NCI-H2029 treated with DMSO at 0.1 percent for 48 hours (cell line): ENCODE measurements around the gene PLCB1.

Source experiments
- DNase-seq: peaks from one replicate; lab custom pipeline; 2025; lab: John Stamatoyannopoulos, UW

PLCB1 gene

DNA sequence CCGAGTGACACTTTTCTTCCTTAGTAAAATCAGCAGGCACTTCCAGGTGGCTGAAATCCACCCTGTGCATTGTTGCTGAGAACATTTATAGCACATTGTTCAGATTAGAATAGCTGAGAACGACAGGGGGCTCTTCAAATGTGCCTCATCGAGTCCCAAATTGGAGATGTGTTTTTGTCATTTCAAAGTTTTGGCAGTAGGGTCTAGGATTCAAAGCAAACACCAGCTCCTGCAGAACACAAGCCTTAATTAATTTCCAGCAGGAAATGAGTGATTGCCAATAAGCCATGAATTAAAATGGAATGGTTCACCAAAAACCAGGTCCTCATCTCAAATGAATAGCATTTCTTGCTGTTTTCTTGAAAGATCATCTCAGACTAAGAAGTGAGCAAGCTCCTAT lies 171.6 kb downstream of the PLCB1 start:
- no peak for DNase-seq

DNA sequence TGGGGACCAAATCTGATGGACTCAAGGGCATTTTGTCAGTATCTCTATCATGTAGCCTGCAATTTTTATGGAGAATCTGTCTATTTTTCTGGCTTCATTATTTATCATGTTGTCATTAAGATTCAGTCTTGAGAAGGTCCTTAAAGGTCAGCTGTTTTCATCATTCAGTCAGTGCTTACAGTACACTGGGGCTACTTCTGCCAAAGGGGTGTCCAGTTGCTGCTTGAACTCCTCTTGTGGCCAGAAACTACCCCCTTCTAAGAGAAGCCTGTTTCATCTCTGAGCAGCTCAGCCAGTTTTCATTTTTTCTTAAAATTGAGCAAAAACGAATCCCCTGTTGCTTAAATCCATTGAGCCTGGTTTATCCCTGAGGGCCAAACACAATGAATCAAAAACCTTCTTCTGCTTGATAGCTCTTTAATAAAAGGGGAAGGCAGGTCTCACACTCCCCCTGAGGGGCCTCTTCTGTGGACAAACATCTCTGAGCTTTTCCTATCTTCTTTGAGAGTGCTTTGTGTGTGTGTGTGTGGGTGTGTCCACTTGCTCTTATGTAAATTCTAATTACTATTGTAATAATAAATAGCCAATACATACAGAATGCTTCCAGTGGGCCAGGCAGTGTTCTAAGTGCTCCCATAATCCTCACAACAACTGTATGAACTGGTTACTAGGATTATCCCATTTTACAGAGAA lies 172.2 kb downstream of the PLCB1 start:
- no peak for DNase-seq

DNA sequence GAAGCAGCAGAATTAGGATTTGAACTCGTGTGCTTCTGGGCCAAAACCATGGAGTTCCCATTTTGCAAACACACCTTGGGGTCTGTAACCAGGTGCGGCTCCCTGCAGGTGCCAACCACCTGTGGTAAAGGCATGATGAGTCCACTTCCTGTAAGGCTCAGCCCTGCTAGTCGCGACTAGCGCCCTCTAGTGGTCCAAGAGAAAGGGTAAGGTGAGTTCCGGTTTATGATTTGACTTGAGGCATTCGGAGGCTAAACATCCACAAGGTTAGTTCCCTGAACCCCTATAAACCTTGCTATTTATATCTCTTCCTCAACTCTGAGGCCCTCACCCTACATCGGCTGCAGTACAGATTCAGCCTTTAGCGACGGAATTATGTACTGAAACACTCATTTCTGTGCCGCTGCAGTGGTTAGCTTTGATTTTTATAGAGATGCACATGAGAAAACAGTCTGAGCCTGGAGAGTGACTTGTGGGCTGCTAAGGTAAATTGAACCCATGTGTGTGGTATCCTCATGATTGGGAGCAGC lies 173.4 kb downstream of the PLCB1 start:
- peak; percentile 28 for DNase-seq

DNA sequence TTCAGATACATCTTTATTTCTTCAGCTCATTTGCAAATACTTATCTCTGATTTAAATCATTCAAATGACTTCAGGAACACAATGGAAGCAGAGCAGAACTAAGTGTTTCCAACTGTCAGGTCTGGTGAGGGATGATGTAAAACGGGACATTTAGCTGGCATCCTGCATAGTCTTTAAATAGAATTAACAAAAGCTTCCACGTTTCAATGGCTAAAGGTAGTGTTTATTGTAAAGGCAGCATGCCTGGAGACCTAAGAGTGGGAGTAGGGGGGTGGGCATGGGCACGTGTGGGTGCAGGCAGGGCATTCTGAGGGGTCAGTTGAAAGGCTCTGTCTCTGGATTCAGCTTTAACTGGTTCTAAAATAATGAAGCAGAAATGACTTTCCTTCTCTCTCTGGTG lies 174.9 kb downstream of the PLCB1 start:
- no peak for DNase-seq

DNA sequence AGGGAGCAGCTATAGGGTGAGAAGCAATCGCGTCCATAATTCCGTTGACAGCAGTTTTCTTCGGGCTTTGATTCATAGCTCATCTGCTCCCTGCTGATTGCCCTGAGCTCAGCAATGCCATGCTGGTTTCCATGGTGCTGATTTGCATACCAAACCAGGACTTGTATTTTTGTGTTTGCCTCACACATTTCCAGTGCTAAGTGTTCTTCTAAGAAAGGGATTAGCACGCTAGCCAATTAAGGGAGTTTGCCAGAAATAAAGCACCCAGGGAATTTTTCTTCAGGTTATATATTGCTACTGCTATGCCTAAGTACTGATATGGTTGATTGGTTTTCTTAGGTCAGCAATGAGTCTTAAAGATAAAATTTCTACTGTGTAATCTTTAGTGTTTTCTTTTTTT lies 177.6 kb downstream of the PLCB1 start:
- DNase-seq: no peak

DNA sequence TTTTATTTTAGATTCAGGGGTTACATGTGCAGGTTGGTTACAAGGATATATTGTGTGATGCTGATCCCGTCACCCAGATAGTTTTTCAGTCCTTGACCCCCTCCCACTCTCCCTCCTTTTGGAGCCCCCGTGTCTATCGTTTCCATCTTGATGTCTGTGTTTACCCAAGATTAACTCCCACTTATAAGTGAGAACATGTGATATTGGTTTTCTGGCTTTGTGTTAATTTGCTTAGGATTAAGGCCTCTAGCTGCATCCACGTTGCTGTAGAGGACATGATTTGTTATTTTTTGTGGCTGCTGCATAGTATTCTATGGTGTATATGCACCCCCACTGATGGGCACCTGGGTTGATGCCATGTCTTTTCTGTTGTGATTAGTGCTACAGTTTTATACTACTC lies 178.6 kb downstream of the PLCB1 start:
- no peak for DNase-seq

DNA sequence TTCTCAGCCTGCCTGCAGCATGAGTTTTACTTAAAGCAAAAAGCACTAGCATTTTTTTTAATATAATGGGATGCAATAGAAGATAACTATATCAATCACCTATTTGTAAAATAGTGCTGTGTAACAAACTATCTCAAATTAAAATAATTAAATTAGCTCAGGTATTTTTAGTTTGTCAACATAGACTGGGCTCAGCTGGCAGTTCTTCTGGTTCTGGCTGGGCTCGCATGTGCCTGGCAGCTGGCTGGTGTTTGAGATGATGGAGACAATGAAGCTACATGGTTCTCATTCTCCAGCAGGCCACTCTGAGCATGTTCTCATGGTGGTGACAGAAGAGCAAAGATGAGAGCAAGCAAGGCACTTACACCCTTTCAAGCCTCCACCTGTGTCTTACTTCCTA lies 181.0 kb downstream of the PLCB1 start:
- DNase-seq: no peak

DNA sequence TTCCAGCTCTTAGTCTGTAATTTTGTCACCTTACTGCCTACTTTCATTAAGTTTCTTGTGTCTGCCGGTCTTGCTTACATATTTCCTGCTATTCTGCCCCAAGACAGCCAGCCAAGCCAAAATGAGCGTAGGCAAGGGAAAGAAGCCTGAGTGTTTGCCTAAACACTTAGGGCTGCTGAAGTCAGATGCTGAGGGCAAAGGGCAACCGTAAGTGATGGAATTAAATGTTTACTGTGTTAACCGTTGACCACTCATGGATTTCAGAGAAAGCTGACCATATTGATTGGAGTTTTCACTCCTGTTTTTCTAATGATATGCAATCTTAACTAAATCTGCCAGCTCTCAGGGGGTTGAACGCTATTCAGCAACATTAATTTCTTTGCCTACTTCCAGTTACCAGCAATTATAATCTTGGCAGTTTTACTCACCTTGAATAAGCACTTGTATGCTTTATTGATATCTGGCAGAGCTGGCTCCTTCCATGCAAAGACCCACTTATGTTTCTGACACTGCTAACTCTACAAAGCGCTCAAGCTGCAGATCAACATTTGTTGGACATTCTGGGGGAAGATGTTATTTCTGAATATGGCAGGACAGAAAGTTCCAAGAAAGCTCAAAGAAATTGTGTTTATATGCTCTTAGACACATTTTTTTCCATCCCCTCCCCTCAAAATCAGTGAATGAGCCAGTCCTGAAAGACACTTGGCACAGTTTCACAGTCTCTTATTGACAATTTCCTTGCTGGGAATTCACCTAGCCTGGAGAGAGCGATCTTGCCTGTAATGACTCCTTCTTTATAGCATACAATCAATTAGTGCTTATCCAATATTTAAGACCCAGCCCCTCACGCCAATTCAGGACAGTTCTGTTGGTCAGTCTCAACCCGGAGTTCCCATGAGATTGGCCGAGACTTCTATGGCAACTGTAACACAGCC lies 183.8 kb downstream of the PLCB1 start:
- DNase-seq: peak; percentile 53

DNA sequence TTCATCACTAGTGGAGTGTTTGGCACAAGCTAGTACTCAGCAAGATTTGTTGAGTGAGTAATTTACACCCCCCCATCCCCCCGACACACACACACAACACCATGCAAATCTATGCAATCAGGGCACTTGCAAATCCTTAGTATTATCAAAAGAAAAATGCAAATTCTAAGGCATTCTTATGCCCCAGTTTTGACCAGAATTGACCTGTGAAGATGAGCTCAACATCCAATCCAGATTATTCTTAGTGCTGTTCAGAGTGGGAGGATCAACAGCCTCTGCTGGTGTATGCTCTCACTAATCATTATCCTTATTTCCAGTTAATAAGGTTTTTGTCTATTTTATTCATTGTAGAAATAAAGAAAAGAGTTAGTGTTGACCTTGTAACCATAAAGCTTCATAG lies 185.4 kb downstream of the PLCB1 start:
- DNase-seq: no peak

DNA sequence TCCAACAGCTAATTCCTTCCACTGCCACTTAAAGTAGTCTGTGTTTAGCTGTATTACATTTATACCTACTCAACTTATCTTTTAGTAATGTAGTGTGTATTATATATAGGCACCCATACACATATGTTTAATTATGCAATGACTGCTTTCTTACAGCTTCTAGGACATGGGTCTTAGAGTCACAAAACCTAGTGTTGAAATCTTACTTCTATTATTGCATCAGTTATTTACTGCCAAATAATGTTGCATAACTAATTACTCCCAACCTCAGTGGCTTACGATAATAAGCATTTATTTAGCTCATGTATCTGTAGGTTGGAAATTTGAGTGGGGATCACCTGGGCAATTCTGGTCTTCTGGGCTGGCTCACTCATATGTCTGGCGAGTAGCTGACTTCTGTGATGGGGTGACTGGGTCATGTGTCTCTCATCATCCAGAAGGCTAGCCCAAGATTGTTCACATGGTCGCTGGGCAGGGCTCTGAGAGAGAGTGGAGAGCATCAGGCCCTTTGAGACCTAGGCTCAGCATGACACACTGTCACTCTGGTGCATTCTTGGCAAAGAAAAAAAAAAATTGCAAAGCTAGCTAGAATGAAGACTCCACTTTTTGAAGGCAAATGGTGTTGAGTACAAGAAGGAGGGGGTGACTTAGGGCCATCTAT lies 187.0 kb downstream of the PLCB1 start:
- no peak for DNase-seq

DNA sequence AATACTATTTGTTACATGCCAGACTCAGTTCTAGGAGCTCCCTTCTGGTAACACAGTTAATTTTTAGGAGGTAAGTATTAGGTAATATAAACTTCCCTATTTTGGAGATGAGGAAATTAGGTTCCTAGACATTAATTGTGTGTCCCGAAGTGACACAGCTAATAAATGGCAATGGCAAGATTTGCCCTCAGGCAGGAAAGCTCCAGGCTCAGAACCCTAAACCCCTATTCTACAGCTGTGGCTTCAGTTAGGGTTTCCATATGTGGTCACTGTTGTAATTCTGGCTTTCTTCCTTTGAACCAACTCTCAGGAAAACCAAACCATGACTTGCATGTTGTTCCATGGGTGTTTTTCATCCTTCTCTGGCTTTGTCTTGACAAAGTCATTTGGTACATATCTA lies 188.2 kb downstream of the PLCB1 start:
- no peak for DNase-seq

DNA sequence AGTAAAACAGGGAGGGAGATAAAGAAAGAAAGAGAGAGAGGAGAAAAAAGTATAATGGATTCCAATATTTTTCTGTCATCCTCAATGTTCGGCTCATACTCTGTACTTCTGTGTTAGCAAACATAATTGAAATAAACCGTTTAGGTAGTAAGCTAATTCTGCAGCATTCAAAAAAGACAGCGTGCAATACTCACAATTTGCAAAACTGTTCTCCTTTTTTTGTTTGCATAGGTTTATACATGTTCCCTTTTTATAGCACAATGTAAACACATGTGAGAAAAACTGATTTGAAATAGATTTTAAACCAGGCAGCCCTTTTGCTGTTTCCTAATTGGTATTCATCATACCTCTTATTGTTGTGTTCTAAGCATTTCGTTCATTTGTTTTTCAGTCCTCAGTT lies 188.9 kb downstream of the PLCB1 start:
- DNase-seq: no peak

DNA sequence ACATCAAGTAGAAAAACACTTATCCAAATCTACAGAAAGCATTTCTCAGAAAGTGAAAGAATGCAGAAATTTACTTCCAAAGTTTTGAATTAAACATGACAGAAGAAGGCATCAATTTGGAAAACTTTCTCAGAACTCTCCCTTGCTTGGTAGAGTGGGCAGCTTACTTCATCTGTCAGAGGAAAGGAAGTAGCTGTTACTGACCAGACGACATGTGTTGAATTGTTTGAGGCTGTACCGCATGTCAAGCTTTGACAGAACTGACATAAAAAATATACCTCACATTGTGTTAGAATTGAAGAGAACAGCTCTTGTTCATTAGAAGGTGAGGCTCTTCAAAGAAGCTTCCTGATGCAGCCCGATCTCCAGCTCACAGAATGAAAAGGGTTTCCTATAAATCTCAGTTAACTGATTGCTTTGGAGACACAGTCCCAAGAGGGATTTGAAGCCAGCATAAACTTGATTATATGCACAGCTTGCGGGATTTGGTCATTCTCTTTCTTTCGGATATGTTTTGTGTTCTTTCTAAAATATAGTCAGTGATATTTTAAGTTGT lies 190.7 kb downstream of the PLCB1 start:
- no peak for DNase-seq

DNA sequence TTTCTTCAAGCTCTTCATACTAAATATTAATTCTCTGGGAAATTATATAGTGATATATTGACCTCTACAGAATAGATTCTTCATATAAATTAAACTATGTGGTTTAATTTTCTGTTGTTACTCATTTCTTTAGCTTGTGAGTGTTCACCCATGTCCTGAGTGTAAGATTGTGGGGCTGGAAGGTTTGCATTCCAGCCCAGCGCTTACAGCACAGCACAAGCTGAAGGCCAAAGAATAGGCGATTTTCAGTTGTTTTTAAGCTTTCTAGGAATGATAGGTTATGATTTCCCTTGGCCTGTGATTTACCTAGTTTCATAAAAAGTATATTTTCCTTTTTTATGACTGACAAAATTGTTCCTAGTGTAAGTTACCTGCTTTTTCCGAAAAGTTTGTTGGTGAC lies 194.1 kb downstream of the PLCB1 start:
- no peak for DNase-seq

DNA sequence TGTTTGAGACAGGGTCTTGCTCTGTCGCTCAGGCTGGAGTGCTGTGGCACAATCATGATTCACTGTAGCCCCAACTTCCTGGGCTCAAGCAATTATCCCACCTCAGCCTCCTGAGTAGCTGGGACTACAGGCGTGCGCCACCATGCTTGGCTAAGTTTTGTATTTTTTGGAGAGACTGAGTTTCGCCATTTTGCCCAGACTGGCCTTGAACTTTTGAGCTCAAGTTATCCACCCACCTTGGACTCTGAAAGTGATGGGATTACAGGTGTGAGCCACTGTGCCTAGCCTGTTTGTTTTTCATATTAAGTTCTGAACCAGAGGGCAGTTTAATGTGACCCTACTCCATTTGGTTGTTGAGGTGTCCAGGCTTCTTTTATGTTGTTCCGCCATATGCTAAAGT lies 194.8 kb downstream of the PLCB1 start:
- DNase-seq: no peak

DNA sequence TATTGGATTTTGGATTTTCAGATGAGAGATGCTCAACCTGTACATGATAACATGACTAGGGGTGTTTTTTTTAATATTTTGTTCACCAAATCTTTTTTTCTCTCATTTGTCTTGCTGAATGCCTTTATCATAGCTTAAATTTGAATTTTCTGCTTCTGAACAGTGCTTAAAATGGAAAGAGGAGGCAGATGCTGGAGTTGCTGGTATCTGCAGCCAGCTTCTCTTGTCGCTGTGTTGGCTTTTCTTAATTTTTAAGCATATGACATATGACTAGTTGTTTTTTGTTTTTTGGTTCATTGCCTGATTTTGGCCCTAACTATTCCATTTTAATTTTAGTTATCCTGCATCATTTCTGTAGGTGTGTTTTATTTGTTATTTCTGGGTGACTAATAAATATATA lies 196.1 kb downstream of the PLCB1 start:
- DNase-seq: no peak

DNA sequence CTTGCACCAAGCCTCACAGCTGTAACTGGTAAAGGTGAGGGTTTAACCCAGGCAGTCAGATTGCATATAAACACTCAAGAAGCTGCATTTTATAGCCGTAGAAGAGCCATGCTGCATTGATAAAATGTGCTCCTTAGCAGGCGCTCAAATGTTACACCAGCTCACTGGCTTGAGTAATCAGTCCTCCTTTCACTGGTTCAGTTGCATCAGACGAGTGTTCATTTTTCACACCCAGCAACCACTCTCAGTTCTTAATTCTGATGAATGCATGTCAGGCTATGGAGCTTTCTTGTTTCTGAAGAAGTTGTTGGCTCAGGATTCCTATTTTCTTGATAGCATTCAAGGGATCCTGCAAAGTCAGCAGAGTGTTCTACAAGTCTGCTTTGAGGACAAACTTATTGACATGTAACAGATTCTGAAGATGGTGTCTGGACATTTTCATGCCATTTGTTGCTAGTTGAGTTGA lies 198.3 kb downstream of the PLCB1 start:
- DNase-seq: no peak

DNA sequence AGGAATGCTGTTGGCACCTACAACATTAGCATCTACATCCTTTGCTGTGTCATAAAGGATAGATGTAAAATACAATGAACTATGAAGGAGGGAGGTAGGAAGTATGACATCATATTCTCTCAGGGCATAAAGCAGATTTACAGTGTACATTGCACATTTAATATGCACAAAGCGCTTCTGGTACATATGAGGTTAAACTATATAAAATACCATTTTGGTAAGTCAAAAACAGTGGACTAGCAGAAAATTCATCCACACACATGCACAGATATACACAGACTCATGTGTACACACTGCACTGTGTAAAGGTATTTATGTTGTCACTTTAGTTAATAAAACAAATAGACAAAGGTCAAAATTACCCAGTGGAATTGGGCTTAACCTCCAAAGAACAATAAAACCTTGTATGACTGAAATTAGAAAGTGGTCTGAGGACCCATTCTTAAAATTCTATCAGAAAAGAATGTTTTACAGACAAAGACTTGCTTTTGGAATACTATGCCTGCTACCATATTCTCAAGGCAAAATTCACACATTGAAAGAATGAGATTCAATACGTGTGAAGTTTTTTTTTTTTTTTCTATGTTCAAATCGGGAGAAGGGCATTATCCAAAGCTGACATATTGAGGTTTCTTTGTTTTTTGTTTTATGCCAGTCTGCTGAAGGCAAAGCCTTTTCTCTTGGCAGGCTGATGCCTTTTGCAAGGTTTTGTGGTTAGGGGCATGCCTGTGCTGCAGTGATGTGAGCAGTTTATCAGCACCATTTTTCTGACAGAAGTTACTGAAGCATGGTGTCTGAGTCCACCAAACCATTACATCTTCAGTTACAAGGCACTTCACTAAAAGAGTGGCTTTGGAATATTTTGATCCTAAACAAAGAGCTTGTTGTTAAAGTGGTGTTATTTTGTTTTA lies 199.0 kb downstream of the PLCB1 start:
- DNase-seq: no peak

DNA sequence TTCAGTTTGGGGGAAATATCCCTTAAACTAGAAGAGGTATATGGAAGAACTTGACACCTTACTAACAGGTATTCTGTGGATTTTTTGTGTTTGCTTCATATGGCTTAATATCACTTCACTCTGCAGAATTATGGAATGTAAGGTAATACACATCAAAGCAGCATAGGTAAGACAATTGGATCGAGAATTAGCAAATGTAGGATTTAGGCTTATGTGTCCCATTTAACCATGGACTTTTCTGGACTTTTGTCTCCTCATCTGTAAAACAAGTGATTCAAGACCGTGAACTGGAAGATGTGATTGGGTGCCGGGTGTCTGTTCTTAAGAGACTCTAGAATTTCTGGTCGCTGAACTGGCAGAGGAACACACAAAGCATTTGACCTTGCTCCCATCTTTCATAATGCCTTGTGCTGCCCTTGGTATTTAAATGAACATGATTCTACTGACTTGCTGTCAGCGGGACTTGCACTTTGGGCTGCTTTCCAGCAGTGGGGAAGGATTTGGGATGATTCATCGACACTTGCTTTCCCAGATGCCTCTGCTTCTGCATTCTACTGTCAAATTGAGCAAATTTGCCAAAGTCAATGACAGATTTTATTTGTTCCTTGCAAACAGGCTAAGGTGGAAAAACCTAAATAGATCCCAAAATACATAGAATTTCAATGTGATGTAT lies 199.8 kb downstream of the PLCB1 start:
- no peak for DNase-seq

DNA sequence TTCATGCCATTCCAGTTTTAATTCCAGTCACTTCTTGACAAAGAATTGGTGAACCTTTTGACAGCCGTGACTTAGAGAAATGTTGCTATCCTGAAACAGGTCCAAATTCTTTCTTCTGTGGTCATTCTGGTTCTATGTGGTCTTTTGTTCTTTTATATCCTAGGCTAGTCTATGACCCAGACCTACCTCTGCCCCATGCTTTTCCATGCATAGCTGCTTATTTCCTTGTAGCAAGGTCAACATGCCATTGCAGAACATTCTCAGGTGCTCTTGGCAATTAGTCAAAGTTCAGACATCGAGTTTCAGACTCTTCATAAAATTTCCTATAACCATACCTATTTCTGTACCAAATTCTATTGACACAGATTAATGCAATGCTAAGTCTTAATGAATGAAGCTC lies 202.6 kb downstream of the PLCB1 start:
- DNase-seq: no peak

DNA sequence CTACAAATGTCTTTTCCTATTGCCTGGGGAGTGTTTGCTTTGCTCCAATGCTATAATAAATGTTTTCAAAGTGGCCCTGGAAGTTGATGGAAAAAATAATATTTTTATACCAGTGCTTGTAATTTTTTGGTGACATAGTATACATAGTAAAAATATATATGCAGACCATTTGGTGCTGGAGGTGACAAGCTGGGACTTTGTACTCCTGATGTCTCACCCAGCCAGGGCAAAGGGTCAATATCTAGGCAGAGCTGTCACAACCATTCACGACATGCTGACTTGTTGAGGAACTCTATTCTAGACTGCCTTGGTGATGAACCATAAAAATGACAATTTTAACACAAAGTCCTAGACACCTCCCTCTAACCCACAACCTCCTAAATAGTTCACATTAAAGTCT lies 203.0 kb downstream of the PLCB1 start:
- no peak for DNase-seq
